ENCODE results near the gene GNPTG.

- no peak for TF ChIP-seq FOXJ3 (CRISPR knock-in tag; IDR thresholded peaks at IDR 0.05)
- no peak for TF ChIP-seq SMAD1 (IDR thresholded peaks at IDR 0.05; ENCODE audit: low read depth, low read length, partially characterized antibody)
- no peak for TF ChIP-seq NFE2L1 (tag; IDR thresholded peaks at IDR 0.05; ENCODE audit: borderline replicate concordance, low read depth)
- no peak for TF ChIP-seq HDAC8 (tag; IDR thresholded peaks at IDR 0.05)
- no peak for TF ChIP-seq NBN (IDR thresholded peaks at IDR 0.05; ENCODE audit: low read depth)
- no peak for TF ChIP-seq MAX (CRISPR knock-in tag; IDR thresholded peaks at IDR 0.05)
- TF ChIP-seq GTF2F1 (IDR thresholded peaks at IDR 0.05; ENCODE audit: low read depth, low read length) = no peak
- no peak for TF ChIP-seq HLTF (IDR thresholded peaks at IDR 0.05)
- no peak for TF ChIP-seq ZFP91 (CRISPR knock-in tag; IDR thresholded peaks at IDR 0.05)
- TF ChIP-seq PRDM10 (IDR thresholded peaks at IDR 0.05; ENCODE audit: partially characterized antibody) = no peak
- no peak for TF ChIP-seq CTCF (IDR thresholded peaks at IDR 0.05 in 2 of 3, conservative IDR thresholded peaks at IDR 0.05 in 1 of 3; ENCODE audit: insufficient read depth in 2 of 3, low read depth in 1 of 3, low read length in 3 of 3)
- TF ChIP-seq POLR2A (conservative IDR thresholded peaks at IDR 0.05) = no peak
- no peak for TF ChIP-seq IFI16 (CRISPR knock-in tag; IDR thresholded peaks at IDR 0.05)
These were observed 7.2 kb upstream of the GNPTG start for GRCh38 chr16:1344499-1344898.
